GM18508 (cell line): ENCODE measurements around the gene PARD3B.
"Not testable (repeated sequence)": the region's sequence is repeated elsewhere in the genome, so short reads cannot be mapped to it uniquely, and the experiment has no call there.

Source experiments
- ATAC-seq: cut with Tn5 transposase; IDR thresholded peaks from one replicate; pipeline ENCODE4 v1.9.1; 2021; ENCODE audit warnings: moderate number of reproducible peaks; ENCODE audit not compliant: insufficient read depth, unreplicated experiment

Gene PARD3B

DNA sequence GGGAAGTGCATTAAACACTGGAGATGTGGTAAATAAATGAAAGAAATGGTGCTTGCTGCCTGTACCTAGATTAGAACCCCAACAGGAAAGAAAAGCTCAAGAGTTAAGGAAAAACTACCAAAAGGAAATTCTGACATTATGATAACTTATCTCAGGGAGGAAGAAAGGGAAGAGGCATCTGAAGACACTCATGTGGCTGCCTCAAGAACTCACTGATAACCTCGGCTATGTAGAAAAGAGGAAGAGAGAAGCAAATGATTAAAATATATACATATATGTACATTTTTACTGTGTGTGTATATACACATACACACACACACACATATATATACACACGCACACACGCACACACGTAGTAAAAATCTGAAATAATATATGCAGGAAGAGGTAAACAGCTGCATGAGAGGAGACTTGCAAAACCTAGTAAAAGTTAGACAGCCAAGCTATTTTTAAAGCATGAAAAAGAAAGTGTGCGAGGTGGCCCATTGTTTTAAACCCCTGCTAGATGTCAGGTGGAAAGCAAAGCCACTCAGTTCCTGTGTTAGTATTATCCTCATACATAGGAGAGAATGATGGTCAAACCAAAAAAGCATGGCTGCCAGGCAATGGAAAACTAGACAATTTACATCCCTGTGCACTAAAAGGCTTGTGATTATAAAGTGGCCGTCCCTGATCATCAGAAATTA is 654.0 kb downstream of the PARD3B start:
- ATAC-seq, result no peak

DNA sequence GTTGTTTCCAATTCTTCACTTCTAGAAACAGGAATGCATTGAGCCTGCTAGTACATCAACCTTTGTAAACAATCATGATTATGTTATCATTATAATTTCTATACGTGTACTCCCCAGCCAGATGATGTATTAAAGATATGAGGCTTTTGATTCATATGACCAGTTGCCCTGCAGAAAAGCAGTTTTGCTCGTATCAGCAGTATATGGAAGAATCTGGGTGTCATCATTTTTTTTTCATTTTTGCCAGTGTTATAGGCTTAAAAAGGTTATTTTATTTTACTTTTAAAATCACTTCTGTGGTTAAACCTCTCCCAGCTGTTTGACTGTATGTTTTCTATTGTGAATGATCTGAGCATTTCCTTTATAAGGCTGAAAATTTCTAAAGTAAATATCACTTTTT is 665.2 kb downstream of the PARD3B start:
- ATAC-seq, result no peak

DNA sequence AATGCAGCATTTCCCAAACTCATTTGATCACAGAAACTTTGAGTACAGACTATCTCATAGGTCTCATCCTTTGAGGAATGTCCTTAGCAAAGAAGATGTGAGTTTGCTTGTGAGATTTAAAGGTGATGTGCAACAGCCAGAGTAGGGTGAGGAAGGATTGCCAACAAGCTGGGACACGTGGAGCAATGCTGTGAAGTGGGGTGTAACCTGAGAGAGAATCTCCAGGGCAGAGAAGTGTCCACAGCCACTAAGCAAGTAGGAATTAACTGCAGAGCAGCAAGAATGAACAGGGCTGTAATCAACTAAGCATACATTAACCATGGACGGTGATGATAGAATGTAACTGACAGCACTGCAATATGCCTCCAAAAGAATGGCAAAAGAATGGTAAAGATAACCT is 667.1 kb downstream of the PARD3B start:
- ATAC-seq, result no peak

DNA sequence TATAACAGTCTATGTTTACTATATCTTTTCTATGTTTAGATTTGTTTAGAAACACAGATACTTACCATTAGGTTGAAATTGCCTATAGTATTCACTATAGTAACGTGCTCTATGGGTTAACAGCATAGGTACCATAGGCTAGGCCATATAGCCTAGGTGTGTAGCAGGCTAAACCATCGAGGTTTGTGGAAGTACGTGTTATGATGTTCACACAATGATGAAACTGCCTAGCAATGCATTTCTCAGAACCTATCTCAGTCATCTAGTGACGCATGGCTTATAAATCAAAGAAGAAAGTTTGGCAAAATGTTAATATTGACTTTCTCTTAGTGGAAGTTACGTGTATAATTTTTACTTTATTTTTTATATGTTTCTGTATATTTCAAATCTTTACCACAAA is 670.8 kb downstream of the PARD3B start:
- ATAC-seq, result no peak

GRCh38 chr2:205216580-205216979 is 671.3 kb downstream of the PARD3B start:
- no peak for ATAC-seq

DNA sequence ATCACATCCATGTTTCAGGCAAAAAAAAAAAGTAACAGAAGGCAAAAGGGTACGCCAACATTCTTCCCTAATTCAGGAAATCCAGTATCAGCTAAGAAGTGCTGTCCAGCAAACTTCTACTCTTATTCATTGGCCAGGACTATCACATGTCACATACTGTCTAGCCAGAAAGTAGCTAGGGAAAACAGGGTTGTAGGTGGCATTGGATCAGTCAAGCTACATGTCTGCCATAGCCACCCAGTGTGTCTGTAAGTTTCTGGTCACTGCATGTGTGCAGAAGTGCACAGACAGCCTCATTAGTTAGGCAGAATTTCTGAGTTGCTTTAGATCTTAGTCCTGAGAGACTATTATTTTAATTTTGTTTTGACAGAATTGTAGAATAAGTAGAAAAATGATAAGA is 671.7 kb downstream of the PARD3B start:
- no peak for ATAC-seq

DNA sequence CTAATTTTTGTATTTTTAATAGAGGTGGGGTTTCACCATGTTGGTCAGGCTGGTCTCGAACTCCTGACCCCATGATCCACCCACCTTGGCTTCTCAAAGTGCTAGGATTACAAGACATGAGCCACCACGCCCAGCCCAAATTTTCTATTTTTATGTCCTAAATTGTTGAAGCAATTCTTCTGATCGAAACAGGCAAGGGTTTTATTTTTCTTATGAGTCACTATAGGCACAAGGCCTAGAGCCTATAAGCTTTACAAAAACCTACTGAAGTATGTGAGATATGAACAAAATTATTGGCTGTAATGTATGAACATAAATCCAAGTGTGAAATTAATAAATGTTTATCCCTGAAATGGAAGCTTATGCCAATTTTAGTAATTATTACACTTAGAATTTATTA is 672.8 kb downstream of the PARD3B start:
- ATAC-seq, result no peak

GRCh38 chr2:205218816-205219215 is 673.5 kb downstream of the PARD3B start:
- not testable (repeated sequence) for ATAC-seq

GRCh38 chr2:205220559-205220958 is 675.3 kb downstream of the PARD3B start:
- ATAC-seq, result no peak

GRCh38 chr2:205232086-205232485 is 686.8 kb downstream of the PARD3B start:
- no peak for ATAC-seq

GRCh38 chr2:205235434-205235833 is 690.2 kb downstream of the PARD3B start:
- ATAC-seq, result no peak

- no peak for ATAC-seq
These were observed 692.2 kb downstream of the PARD3B start for GRCh38 chr2:205237524-205237923.

DNA sequence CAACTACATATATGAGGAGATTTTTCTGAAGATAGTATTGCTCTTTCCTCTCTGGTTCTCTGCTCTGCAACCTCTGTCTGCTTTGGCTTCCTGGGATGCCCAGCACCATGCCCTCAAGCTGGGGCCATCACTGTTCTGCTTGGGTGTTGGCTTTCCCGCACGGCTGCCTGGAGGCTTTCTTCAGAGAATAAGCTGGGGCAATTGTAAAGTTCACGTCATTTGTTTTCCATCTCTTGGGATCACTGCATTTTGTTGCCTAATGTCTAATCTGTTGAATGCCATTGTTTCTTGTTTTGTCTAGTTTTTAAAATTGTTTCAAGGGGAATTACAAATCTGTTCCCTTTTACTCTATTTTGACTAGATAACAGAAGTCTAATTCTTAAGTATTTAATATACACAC is 699.7 kb downstream of the PARD3B start:
- ATAC-seq, result no peak

DNA sequence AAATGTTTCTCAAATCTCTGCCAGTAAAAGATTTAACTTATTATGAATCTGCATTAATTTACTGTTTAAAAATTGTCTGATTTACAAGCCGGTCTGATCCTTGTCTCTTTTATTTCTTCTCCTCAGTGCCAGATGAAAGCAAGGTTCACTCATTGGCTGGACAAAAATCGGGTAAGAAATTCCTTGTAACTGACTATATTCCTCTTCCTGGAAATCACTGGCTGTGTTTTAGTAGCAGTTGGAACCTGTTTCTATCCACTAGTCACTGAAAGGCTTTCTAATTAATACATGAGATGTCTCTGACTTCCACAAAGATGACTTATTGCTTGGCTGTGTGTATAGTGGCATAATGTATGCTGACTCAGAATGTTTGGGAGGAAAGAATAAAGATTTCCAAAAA is 700.4 kb downstream of the PARD3B start:
- ATAC-seq, result no peak

GRCh38 chr2:205259121-205259520 is 713.8 kb downstream of the PARD3B start:
- ATAC-seq, result no peak

- no peak for ATAC-seq
These were observed 716.3 kb downstream of the PARD3B start for GRCh38 chr2:205261516-205262020.

GRCh38 chr2:205267323-205267722 is 722.0 kb downstream of the PARD3B start:
- ATAC-seq, result no peak

DNA sequence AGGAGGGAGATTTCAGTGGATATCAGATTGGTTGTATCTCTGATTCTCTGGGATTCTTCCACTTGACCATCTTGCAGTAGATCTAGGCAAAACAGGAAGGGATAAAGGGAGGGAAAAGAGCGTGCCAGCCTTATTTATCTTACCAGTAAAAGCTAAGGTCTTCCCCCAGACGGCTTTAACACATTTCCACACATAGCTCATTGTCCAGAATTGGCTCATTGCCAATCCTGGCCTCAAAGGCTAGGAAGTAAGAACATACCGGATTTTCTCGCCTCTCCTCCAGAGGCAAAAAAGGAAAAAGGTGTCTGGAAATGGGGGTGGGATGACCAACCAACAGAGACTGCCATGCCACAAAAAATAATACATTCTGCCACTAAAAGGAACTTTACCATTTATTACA is 725.4 kb downstream of the PARD3B start:
- ATAC-seq, result no peak

GRCh38 chr2:205273148-205273547 is 727.9 kb downstream of the PARD3B start:
- no peak for ATAC-seq

- no peak for ATAC-seq
These were observed 728.4 kb downstream of the PARD3B start for GRCh38 chr2:205273627-205274026.

DNA sequence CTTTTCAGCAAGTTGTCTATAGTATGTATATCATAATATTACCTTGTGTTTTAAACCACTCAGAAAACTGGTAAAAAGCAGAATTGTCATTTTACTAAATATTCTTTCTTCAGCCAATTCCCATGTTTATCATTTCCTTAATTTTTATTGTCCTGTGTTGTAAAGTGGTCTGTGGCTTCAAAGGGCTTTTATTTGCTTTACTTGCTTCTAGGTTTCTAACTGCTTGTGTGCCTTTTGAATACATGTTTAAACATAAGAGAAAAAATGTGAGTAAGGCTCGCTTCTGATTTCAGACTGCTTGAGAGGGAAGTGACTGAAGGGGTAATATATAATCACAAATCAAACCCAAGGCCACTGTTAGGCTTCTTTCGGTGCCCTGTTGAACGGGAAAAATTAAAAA is 729.5 kb downstream of the PARD3B start:
- no peak for ATAC-seq

GRCh38 chr2:205276116-205276777 is 731.0 kb downstream of the PARD3B start:
- no peak for ATAC-seq
